ENCODE data around the gene MASP2.

Gene MASP2

DNA sequence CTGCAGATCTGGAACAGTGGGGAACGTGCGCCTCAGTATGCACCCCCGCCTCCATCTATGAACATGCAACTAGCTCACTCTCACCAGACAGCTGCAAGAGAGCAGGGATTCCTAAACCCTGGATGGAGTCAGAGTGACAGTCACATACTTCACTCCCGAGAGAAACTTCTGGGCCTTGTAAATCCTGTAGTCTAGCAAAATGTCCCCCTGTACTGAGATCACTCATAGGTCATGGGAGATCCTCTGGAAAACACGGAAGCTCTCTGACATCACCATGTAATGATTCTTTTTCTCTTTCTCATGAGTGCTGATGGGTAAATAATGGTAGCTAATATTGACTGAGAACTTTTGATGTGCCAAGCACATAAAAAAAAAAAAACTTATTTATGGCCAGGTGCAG lies 57.9 kb downstream of the MASP2 start:
- no peak for ATAC-seq (ENCODE audit: insufficient read depth, low read depth)
- H4K20me1 ChIP-seq (ENCODE audit: insufficient read depth, low read length), result no peaks in the 10 kb centered on the region
- H3K4me1 ChIP-seq (ENCODE audit: insufficient read depth, low read length), result no peaks in the 10 kb centered on the region
- H3K27ac ChIP-seq (ENCODE audit: low read length), result no peak overlapping the region
- H3K36me3 ChIP-seq (ENCODE audit: insufficient read depth, low read length), result no peaks in the 10 kb centered on the region
- H2AFZ ChIP-seq (ENCODE audit: low read depth, low read length), result no peak overlapping the region
- H3K4me2 ChIP-seq (ENCODE audit: insufficient read depth, low read length), result no peak overlapping the region
- H3K27me3 ChIP-seq (ENCODE audit: insufficient read depth, low read length, poor library complexity), result peaks cover 8% of the 10 kb centered on the region
- H3K79me2 ChIP-seq (ENCODE audit: insufficient read depth, low read length), result no peaks in the 10 kb centered on the region
- no peaks in the 10 kb centered on the region for H3K9me3 ChIP-seq (ENCODE audit: insufficient read depth, low read length, severe bottlenecking)
- TF ChIP-seq CTCF (IDR thresholded peaks at IDR 0.05; ENCODE audit: borderline replicate concordance, extremely low read depth, low read length, poor library complexity, severe bottlenecking) (no peak), EZH2 (IDR thresholded peaks at IDR 0.05; ENCODE audit: borderline replicate concordance, low read depth, low read length, severe bottlenecking) (no peak)
- no peak overlapping the region for H3K4me3 ChIP-seq (ENCODE audit: low read depth in 1 of 2, low read length in 2 of 2)
- no peak overlapping the region for H3K9ac ChIP-seq (ENCODE audit: low read depth, low read length)
- no peak for DNase-seq

DNA sequence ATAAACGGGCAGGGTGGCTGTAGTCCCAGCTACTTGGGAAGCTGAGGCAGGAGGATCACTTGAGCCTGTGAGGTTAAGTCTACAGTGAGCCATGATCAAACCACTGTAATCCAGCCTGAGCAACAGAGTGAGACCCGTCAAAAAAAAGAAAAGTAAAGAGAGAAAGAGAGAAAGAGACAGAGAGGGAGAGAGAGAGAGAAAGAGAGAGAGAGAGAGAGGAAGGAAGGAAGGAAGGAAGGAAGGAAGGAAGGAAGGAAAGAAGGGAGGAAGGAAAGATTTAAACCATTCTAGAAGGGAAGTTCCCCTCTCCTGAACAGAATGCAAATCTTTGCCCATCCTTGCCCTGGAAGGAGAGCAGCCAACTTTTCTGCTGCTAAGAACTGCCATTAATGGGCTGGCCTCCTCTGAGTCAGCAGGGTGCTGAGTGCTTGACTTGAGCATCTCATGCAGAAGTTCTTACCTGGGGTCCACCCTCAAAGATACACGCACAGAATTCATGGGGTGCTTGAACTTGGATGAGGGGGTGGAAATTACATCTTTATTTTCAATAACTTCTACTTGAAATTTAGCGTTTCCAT lies 59.1 kb downstream of the MASP2 start:
- H3K36me3 ChIP-seq (ENCODE audit: insufficient read depth, low read length), result no peaks in the 10 kb centered on the region
- H4K20me1 ChIP-seq (ENCODE audit: insufficient read depth, low read length), result no peaks in the 10 kb centered on the region
- no peaks in the 10 kb centered on the region for H3K79me2 ChIP-seq (ENCODE audit: insufficient read depth, low read length)
- ATAC-seq (ENCODE audit: insufficient read depth, low read depth), result no peak
- no peak overlapping the region for H3K4me3 ChIP-seq (ENCODE audit: low read depth in 1 of 2, low read length in 2 of 2)
- peaks cover 8% of the 10 kb centered on the region for H3K27me3 ChIP-seq (ENCODE audit: insufficient read depth, low read length, poor library complexity)
- no peak for TF ChIP-seq EZH2 (IDR thresholded peaks at IDR 0.05; ENCODE audit: borderline replicate concordance, low read depth, low read length, severe bottlenecking)
- TF ChIP-seq CTCF (IDR thresholded peaks at IDR 0.05; ENCODE audit: borderline replicate concordance, extremely low read depth, low read length, poor library complexity, severe bottlenecking), result no peak
- no peaks in the 10 kb centered on the region for H3K4me1 ChIP-seq (ENCODE audit: insufficient read depth, low read length)
- no peak overlapping the region for H3K4me2 ChIP-seq (ENCODE audit: insufficient read depth, low read length)
- no peak overlapping the region for H3K9ac ChIP-seq (ENCODE audit: low read depth, low read length)
- H2AFZ ChIP-seq (ENCODE audit: low read depth, low read length), result no peak overlapping the region
- no peak overlapping the region for H3K27ac ChIP-seq (ENCODE audit: low read length)
- no peaks in the 10 kb centered on the region for H3K9me3 ChIP-seq (ENCODE audit: insufficient read depth, low read length, severe bottlenecking)
- no peak for DNase-seq

- ATAC-seq (ENCODE audit: insufficient read depth, low read depth) (no peak), DNase-seq (no peak)
- peaks cover 8% of the 10 kb centered on the region for H3K27me3 ChIP-seq (ENCODE audit: insufficient read depth, low read length, poor library complexity)
- no peaks in the 10 kb centered on the region for H3K4me1 ChIP-seq (ENCODE audit: insufficient read depth, low read length)
- H3K4me2 ChIP-seq (ENCODE audit: insufficient read depth, low read length), result no peak overlapping the region
- H4K20me1 ChIP-seq (ENCODE audit: insufficient read depth, low read length), result no peaks in the 10 kb centered on the region
- no peak overlapping the region for H3K4me3 ChIP-seq (ENCODE audit: low read depth in 1 of 2, low read length in 2 of 2)
- H3K79me2 ChIP-seq (ENCODE audit: insufficient read depth, low read length), result no peaks in the 10 kb centered on the region
- H3K27ac ChIP-seq (ENCODE audit: low read length), result no peak overlapping the region
- TF ChIP-seq CTCF (IDR thresholded peaks at IDR 0.05; ENCODE audit: borderline replicate concordance, extremely low read depth, low read length, poor library complexity, severe bottlenecking) (no peak), EZH2 (IDR thresholded peaks at IDR 0.05; ENCODE audit: borderline replicate concordance, low read depth, low read length, severe bottlenecking) (no peak)
- no peaks in the 10 kb centered on the region for H3K36me3 ChIP-seq (ENCODE audit: insufficient read depth, low read length)
- no peak overlapping the region for H3K9ac ChIP-seq (ENCODE audit: low read depth, low read length)
- H2AFZ ChIP-seq (ENCODE audit: low read depth, low read length), result no peak overlapping the region
- no peaks in the 10 kb centered on the region for H3K9me3 ChIP-seq (ENCODE audit: insufficient read depth, low read length, severe bottlenecking)
Measured at GRCh38 chr1:10986525-10986890, 60.5 kb downstream of the MASP2 start.

All from DND-41 (cell line).